Measurements from ENCODE around the gene EGFLAM.

GRCh38 chr5:38478878-38479277, 220.5 kb downstream of the EGFLAM start:
- TF ChIP-seq CTCF (IDR thresholded peaks at IDR 0.05) (no peak), POLR2AphosphoS5 (IDR thresholded peaks at IDR 0.05) (no peak), POLR2A (IDR thresholded peaks at IDR 0.05; ENCODE audit: low read depth) (no peak)

Measured in esophagus muscularis mucosa (tissue), 3 donors.